HCT116 (cell line): ENCODE measurements around the gene TUB. TPM values are rescaled to one million over a fixed set of nuclear protein-coding genes. Genes with fewer than 3 reads are reported as not detected.

ENCODE experiments used
- ATAC-seq: fragments of 200-7000 bp; cut with Tn5 transposase; 2 replicates; pipeline ENCODE4 v1.9.1; 2020; ENCODE audit warnings: mild to moderate bottlenecking, moderate library complexity
- BruUV-seq: library from RNA; stranded (reverse); fragments of 400-500 nt; replicated peaks from 2 replicates; lab custom pipeline; 2021; lab: Mats Ljungman, UMichigan
- CTCF ChIA-PET: fragments of 300-600 bp; sonication (Branson Sonifier 250); formaldehyde crosslinking; loops from one replicate; lab custom pipeline; 2021; ENCODE audit warnings: antibody characterized with exemption; lab: Charles Lee
- POLR2A ChIA-PET: fragments of 300-600, 350-600 bp; sonication (Branson Sonifier 250); formaldehyde crosslinking; loops from one replicate; lab custom pipeline; 2021; ENCODE audit warnings: antibody characterized with exemption; lab: Charles Lee
- RAD21 ChIA-PET, 2 experiments: fragments of 300-600 bp; sonication (Branson Sonifier 250); formaldehyde crosslinking; loops; one replicate each; lab custom pipeline; 2023; ENCODE audit warnings: low total read pairs in 2 of 2; ENCODE audit not compliant: uncharacterized antibody in 2 of 2, unreplicated experiment in 2 of 2, low non-redundant PET in 1 of 2; lab: Charles Lee
- DNase-seq: peaks from one replicate; pipeline ENCODE4 v3.0.0-alpha.2; 2010; ENCODE audit warnings: low read depth, low spot score
- H2AFZ ChIP-seq: fragments of 200-600 bp; shearing (Covaris generic), sonication (generic); 2 replicates; pipeline ENCODE4 v1.6.1; 2017; ENCODE audit warnings: low read depth, mixed run types, mixed read lengths, antibody characterized with exemption, low read length; ENCODE audit not compliant: poor library complexity, severe bottlenecking
- H3K27ac ChIP-seq: 2 replicates; pipeline ENCODE4 v1.5.1; 2012; ENCODE audit warnings: low read depth, low read length
- H3K27me3 ChIP-seq: fragments of 200-600 bp; sonication (generic); 2 replicates; pipeline ENCODE4 v1.6.1; 2016; ENCODE audit warnings: mixed run types, low read length, mixed read lengths; ENCODE audit not compliant: insufficient read depth
- H3K36me3 ChIP-seq, 2 experiments: fragments of 200-500 bp in 1 of 2; fragments of 200-600 bp in 1 of 2; sonication (Bioruptor generic) in 1 of 2; sonication (generic) in 1 of 2; 2 replicates each; pipeline versions ENCODE4 v1.5.1 to v1.6.1; 2014 to 2016; ENCODE audit warnings: low read length in 2 of 2, inconsistent platforms in 1 of 2, mixed read lengths in 1 of 2, mixed run types in 1 of 2; ENCODE audit not compliant: insufficient read depth in 2 of 2, control insufficient read depth in 1 of 2
- H3K4me1 ChIP-seq, 2 experiments: fragments of 200-600 bp in 1 of 2; sonication (generic) in 1 of 2; 2 replicates each; pipeline versions ENCODE4 v1.5.1 to v1.6.1; 2012 to 2017; ENCODE audit warnings: low read length in 2 of 2, inconsistent platforms in 1 of 2, mild to moderate bottlenecking in 1 of 2, mixed read lengths in 1 of 2, mixed run types in 1 of 2, moderate library complexity in 1 of 2; ENCODE audit not compliant: insufficient read depth in 2 of 2, control insufficient read depth in 1 of 2
- H3K4me2 ChIP-seq: fragments of 200-600 bp; sonication (generic); 2 replicates; pipeline ENCODE4 v1.6.1; 2017; ENCODE audit warnings: mixed run types, low read length, mixed read lengths
- H3K4me3 ChIP-seq, 2 experiments: fragments of 200-600 bp in 1 of 2; sonication (generic) in 1 of 2; replicated peaks in 1 of 2; 2 replicates each; pipeline ENCODE4 v1.5.1; 2011 to 2016; ENCODE audit warnings: low read length in 2 of 2, control low read depth in 1 of 2, low read depth in 1 of 2, mild to moderate bottlenecking in 1 of 2, mixed read lengths in 1 of 2, mixed run types in 1 of 2
- H3K79me2 ChIP-seq: fragments of 200-600 bp; sonication (generic); 2 replicates; pipeline ENCODE4 v1.6.1; 2017; ENCODE audit warnings: mild to moderate bottlenecking, mixed run types, low read length, moderate library complexity, mixed read lengths; ENCODE audit not compliant: insufficient read depth
- H3K9ac ChIP-seq: fragments of 200-600 bp; sonication (generic); 2 replicates; pipeline ENCODE4 v1.6.1; 2016; ENCODE audit warnings: low read length, mixed read lengths
- H3K9me2 ChIP-seq: fragments of 200-600 bp; sonication (generic), shearing (Covaris generic); 2 replicates; pipeline ENCODE4 v1.6.1; 2017; ENCODE audit warnings: mixed run types, mild to moderate bottlenecking, moderate library complexity; ENCODE audit not compliant: insufficient read depth
- H3K9me3 ChIP-seq, 2 experiments: fragments of 200-500 bp in 1 of 2; fragments of 200-600 bp in 1 of 2; sonication (Bioruptor generic) in 1 of 2; sonication (generic) in 1 of 2; 2 replicates each; pipeline ENCODE4 v1.6.1; 2014 to 2017; ENCODE audit warnings: low read length in 2 of 2, mixed read lengths in 2 of 2, inconsistent platforms in 1 of 2, low read depth in 1 of 2, mild to moderate bottlenecking in 1 of 2, mixed run types in 1 of 2, moderate library complexity in 1 of 2; ENCODE audit not compliant: control insufficient read depth in 1 of 2, insufficient read depth in 1 of 2
- H4K20me1 ChIP-seq: fragments of 200-600 bp; sonication (generic), shearing (Covaris generic); 2 replicates; pipeline ENCODE4 v1.6.1; 2017; ENCODE audit warnings: mixed run types, mild to moderate bottlenecking, moderate library complexity; ENCODE audit not compliant: insufficient read depth
- CBX3 ChIP-seq: IDR thresholded peaks from 2 replicates; pipeline ENCODE4 v1.6.1; 2012; ENCODE audit warnings: low read depth
- CEBPB ChIP-seq: IDR thresholded peaks from 2 replicates; pipeline ENCODE4 v1.6.1; 2012; ENCODE audit warnings: low read depth
- EGR1 ChIP-seq: IDR thresholded peaks from 2 replicates; pipeline ENCODE4 v1.6.1; 2012; ENCODE audit warnings: low read depth
- ELF1 ChIP-seq: IDR thresholded peaks from 2 replicates; pipeline ENCODE4 v1.6.1; 2012; ENCODE audit warnings: low read depth, borderline replicate concordance
- EZH2 ChIP-seq: fragments of 200-600 bp; sonication (generic); IDR thresholded peaks from 2 replicates; pipeline ENCODE4 v1.6.1; 2017; ENCODE audit warnings: antibody characterized with exemption, mixed run types
- EZH2phosphoT487 ChIP-seq: fragments of 200-600 bp; IDR thresholded peaks from 2 replicates; pipeline ENCODE4 v1.6.1; 2018; ENCODE audit warnings: antibody characterized with exemption, borderline replicate concordance
- FOSL1 ChIP-seq: IDR thresholded peaks from 2 replicates; pipeline ENCODE4 v1.6.1; 2012; ENCODE audit warnings: low read depth
- JUND ChIP-seq: IDR thresholded peaks from 2 replicates; pipeline ENCODE4 v1.6.1; 2012
- POLR2A ChIP-seq: IDR thresholded peaks from 2 replicates; pipeline ENCODE4 v1.7.0; 2011; ENCODE audit warnings: borderline replicate concordance; ENCODE audit not compliant: insufficient read depth, insufficient read length; ENCODE audit errors: extremely low read depth
- POLR2AphosphoS5 ChIP-seq: IDR thresholded peaks from 2 replicates; pipeline ENCODE4 v1.6.1; 2011; ENCODE audit warnings: mild to moderate bottlenecking, low read depth, low read length, moderate library complexity
- SP1 ChIP-seq: IDR thresholded peaks from 2 replicates; pipeline ENCODE4 v1.6.1; 2012; ENCODE audit warnings: low read depth
- ZBTB33 ChIP-seq: IDR thresholded peaks from 2 replicates; pipeline ENCODE4 v1.6.1; 2011; ENCODE audit warnings: mild to moderate bottlenecking, low read length, moderate library complexity; ENCODE audit not compliant: insufficient replicate concordance; ENCODE audit errors: extremely low read depth
- ZFX ChIP-seq: fragments of 450-650 bp; IDR thresholded peaks from 2 replicates; pipeline ENCODE4 v1.6.1; 2017
- intact Hi-C: fragments of 100-400 bp; cut with micrococcal nuclease; formaldehyde crosslinking; loops from 2 replicates; pipeline ENCODE4 v1.10.0; 2022
- total RNA-seq: library from RNA; stranded (reverse); gene quantifications from one replicate; pipeline ENCODE4 v1.2.1, GENCODE V29; 2021; ENCODE audit not compliant: unreplicated experiment

Gene TUB
- total RNA-seq, 1 experiment from 2014 or later = 0.02 TPM

DNA sequence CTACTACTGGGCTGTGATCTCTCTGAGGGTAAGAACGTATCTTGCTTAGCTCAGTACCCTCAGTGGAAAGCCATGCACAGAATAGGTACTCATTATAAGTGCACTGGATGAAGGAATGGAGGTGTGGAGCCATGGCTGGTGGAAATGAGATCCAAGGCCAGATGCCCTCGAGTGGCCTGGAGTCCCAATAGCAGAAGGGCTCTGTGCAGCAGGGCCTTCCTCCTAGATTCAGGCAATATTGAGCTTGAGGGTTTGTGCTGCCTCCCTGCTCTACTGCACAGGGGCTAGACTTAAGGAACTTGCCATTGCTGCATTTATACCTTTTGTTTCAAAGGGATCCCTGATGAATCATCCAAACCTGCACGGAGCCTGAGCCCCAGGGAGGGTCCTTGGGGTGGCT lies 33.6 kb upstream of the TUB start:
- ChIA-PET RAD21 (no interaction called here), POLR2A (no interaction called here), CTCF (no interaction called here)
- no peak for TF ChIP-seq CBX3
- TF ChIP-seq EZH2phosphoT487 = no peak
- TF ChIP-seq POLR2AphosphoS5 = no peak
- TF ChIP-seq ZBTB33 = no peak
- TF ChIP-seq FOSL1 = no peak
- no peak for TF ChIP-seq EGR1
- no peak for TF ChIP-seq EZH2
- TF ChIP-seq ZFX = no peak
- TF ChIP-seq SP1 = no peak
- no peaks in the 10 kb centered on the region for H3K9me3 ChIP-seq
- BruUV-seq = no TSS peak
- no peak overlapping the region for H3K4me3 ChIP-seq
- DNase-seq (no peak), ATAC-seq (no peak)
- H3K9ac ChIP-seq = no peak overlapping the region
- no peak overlapping the region for H3K4me2 ChIP-seq
- no peaks in the 10 kb centered on the region for H3K9me2 ChIP-seq
- intact Hi-C loops = no loop called here
- no peak overlapping the region for H3K27ac ChIP-seq
- no peak overlapping the region for H2AFZ ChIP-seq
- H4K20me1 ChIP-seq = no peaks in the 10 kb centered on the region
- H3K36me3 ChIP-seq = no peaks in the 10 kb centered on the region
- no peaks in the 10 kb centered on the region for H3K79me2 ChIP-seq
- no peaks in the 10 kb centered on the region for H3K4me1 ChIP-seq
- peaks cover 30% of the 10 kb centered on the region for H3K27me3 ChIP-seq

DNA sequence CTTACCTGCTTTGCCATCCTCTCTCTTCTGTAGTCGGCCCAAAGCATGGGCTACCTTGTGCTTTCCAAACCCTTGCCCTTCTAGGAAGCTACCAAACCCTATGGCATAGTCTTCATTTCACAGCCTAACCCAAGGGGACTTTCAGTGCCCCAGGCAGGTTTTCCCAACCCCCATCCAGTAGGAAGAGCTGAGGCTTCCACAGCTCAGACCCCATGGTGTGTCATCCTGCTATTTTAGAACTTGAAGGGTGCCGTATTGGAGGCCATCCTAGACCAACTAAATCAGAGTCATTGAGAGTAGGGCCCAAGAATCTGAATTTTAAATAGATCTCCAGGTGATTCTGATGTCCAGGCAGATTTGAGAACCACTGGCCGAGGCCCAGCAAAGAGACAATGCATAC lies 31.9 kb upstream of the TUB start:
- H3K9me3 ChIP-seq = no peaks in the 10 kb centered on the region
- no peak overlapping the region for H3K9ac ChIP-seq
- no peak for DNase-seq
- H3K4me1 ChIP-seq = no peaks in the 10 kb centered on the region
- POLR2A ChIA-PET = no interaction called here
- no peak overlapping the region for H3K4me2 ChIP-seq
- H3K9me2 ChIP-seq = no peaks in the 10 kb centered on the region
- H3K79me2 ChIP-seq = no peaks in the 10 kb centered on the region
- no peaks in the 10 kb centered on the region for H3K36me3 ChIP-seq
- no peak overlapping the region for H2AFZ ChIP-seq
- no peaks in the 10 kb centered on the region for H4K20me1 ChIP-seq
- no peak overlapping the region for H3K27ac ChIP-seq
- CTCF ChIA-PET = interaction anchor here (2.9 kb wide), 1 partner anchor 16 kb away, joined by 9 read pairs; no protein-coding TSS in a partner anchor
- peaks cover 22% of the 10 kb centered on the region for H3K27me3 ChIP-seq
- no TSS peak for BruUV-seq
- H3K4me3 ChIP-seq = no peak overlapping the region
- TF ChIP-seq EGR1 (no peak), CEBPB (no peak), ZFX (no peak), ELF1 (no peak), FOSL1 (no peak), POLR2AphosphoS5 (no peak), JUND (no peak), POLR2A (no peak), EZH2 (no peak)
- no peak for ATAC-seq
- RAD21 ChIA-PET = no interaction called here
- intact Hi-C loops = no loop called here
